Epithelial cell of proximal tubule (primary cell): ENCODE results near the gene HTR3D. TPM values are rescaled to one million over a fixed set of nuclear protein-coding genes. Genes with fewer than 3 reads are reported as not detected.
"Not testable (repeated sequence)": the region's sequence is repeated elsewhere in the genome, so short reads cannot be mapped to it uniquely, and the experiment has no call there.

ENCODE experiments used
- DNase-seq: peaks from one replicate; pipeline ENCODE4 v3.0.0-alpha.2; 2011; ENCODE audit warnings: low read depth
- H3K4me3 ChIP-seq: 2 replicates; pipeline ENCODE4 v1.5.1; 2011; ENCODE audit warnings: low read depth, mild to moderate bottlenecking, low read length
- total RNA-seq: library from RNA; depleted of rRNA; stranded (reverse); fragments of >200 nt; gene quantifications from 2 replicates; pipeline ENCODE4 v1.2.3, GENCODE V29; 2015
- TF ChIP-seq, protein P1 (sequence below): conservative IDR thresholded peaks from 2 replicates; pipeline ENCODE4 v1.5.1; 2012; ENCODE audit warnings: low read depth, mild to moderate bottlenecking, low read length

Gene HTR3D
- total RNA-seq, 1 donor from 2014 or later = not detected

DNA sequence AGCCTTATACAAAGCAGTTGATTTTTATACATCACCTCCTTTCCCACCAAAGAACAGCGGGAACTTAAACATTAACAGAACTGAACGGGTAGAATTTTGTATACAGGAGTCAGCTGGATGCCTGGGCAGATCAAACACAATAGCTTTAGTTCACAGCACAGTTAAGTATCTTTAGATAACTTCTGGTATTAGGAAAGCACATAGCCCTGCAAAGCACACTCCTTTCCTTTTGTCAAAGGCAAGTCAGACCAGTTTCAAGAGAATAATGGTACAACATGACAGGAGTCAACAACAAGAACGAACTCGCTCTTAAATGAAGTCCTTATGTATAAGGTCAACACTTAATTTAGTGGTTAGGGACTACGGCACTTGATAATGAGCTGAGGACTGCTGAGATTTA lies 40.1 kb upstream of the HTR3D start:
- no peak for DNase-seq
- no peak overlapping the region for H3K4me3 ChIP-seq
- TF ChIP-seq, protein P1, sequence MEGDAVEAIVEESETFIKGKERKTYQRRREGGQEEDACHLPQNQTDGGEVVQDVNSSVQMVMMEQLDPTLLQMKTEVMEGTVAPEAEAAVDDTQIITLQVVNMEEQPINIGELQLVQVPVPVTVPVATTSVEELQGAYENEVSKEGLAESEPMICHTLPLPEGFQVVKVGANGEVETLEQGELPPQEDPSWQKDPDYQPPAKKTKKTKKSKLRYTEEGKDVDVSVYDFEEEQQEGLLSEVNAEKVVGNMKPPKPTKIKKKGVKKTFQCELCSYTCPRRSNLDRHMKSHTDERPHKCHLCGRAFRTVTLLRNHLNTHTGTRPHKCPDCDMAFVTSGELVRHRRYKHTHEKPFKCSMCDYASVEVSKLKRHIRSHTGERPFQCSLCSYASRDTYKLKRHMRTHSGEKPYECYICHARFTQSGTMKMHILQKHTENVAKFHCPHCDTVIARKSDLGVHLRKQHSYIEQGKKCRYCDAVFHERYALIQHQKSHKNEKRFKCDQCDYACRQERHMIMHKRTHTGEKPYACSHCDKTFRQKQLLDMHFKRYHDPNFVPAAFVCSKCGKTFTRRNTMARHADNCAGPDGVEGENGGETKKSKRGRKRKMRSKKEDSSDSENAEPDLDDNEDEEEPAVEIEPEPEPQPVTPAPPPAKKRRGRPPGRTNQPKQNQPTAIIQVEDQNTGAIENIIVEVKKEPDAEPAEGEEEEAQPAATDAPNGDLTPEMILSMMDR = no peak

DNA sequence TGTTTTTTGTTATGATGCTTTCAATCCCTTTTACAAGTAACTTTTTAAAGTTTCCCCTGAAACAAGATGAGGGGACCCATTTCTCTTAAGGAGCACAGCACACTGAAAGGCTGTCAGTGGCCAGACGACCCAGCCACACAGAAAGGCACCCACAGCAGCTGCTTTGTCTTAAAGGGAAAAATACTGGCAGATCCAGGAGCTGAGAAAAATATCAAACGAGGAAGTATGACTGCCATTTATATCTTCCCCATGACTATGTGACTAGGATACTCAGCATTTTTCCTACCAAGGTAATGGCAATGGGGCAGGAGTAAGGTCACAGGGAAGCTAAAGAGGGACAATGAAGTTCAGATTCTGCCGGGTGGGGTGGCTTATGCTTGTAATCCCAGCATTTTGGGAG lies 29.8 kb upstream of the HTR3D start:
- DNase-seq = no peak
- TF ChIP-seq, protein P1 = no peak
- no peak overlapping the region for H3K4me3 ChIP-seq

DNA sequence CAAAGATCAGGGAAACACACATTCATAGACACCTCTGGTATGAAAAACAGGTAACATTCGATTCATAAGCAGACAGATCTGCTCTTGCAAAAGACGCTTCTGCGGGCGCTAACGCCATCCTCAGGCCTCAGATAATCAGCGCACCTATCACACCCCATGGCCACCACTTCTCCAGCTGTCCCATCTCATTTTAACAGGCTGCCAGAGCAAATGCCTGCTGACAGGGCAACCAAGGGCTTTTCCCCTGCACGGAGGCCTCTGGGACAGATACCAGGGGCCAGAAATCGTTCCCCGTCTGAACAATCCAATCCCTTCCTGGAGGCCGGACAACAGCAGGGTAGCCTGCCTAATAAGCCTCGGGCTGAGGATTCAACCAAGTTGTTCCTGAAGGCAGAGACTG lies 29.1 kb upstream of the HTR3D start:
- DNase-seq = no peak
- TF ChIP-seq, protein P1 = no peak
- H3K4me3 ChIP-seq = no peak overlapping the region

DNA sequence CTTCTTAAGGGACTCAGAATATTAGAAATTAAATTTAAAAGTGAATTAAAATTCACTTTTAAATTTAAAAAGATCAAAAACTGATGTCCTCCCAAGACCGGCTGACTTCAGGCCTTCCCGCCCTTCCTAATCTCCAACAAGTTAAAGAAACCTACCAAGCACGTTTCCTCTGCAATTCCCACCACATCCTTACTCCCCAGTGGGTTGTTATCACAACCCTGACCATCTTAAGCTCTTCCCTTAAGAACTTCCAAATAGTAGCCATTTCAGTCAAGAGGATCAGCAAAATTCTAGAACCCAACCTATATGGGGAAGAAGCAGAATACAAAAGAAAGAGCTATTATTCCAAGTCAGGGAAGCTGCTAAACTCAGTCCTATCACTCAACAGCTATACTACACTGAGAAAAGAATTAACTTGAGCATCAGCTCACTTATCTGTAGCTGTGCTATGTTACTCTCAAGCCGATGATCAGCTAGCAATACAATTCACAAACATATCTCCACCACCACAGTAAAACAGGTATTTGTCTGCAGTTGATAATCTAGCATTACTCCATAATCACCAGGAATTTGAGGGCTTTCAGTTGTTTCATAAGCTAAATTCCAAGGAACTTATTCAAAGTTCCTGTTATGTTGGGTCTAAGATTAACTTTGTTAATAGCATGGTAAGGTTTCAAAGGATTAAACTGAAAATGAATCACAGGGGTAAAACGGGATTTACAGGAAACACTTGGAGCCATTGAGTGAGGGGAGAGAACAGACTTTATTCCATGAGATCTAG lies 28.2 kb upstream of the HTR3D start:
- peak; percentile 86 for DNase-seq
- H3K4me3 ChIP-seq = no peak overlapping the region
- TF ChIP-seq, protein P1 = no peak

DNA sequence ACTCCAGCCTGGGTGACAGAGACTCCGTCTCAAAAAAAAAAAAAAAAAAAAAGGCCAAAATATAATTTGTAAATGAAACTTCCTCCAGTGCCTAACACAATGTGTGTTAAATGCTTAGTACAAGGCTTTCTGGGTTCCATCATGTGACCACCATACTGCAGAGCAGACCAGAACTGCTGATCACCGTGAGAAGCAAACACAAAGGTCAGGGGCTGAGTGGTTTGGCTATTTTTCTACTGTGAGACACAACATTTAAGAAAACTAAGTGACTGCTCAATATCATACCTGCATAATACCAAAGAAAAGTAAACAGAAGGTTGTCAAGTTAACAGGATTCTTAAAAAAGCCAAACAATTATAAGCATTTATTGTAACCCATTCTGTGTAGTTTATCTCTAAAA lies 27.1 kb upstream of the HTR3D start:
- TF ChIP-seq, protein P1 = no peak
- no peak for DNase-seq
- no peak overlapping the region for H3K4me3 ChIP-seq

DNA sequence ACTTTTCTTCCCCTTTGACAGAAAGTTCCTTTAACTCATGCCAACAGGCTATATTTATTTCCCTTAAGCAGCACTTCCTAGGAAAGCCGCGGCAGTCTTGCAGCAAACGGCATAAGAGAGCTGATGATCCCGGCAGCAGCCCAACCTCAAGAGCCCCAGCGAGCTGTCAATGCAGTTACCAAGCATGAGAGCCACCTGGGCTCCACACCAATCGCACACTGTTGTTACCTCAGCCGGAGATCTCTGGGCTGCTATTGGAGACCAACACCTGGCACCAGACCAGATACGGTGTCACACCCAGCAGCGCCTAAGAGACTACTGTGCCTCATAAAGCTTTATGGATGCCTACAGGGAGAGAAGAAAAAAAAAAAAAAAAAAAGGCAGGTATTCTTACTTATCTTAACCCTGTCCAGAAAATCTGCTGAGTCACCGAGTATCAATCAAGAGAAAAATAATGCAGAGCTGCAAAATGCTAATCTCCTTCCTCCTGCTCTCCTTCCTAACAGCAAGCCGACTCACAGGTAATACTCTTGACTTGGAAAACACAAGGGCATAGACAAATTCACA lies 25.5 kb upstream of the HTR3D start:
- H3K4me3 ChIP-seq = peak overlapping the region; percentile 12
- peak; percentile 36 for DNase-seq
- TF ChIP-seq, protein P1 = no peak

DNA sequence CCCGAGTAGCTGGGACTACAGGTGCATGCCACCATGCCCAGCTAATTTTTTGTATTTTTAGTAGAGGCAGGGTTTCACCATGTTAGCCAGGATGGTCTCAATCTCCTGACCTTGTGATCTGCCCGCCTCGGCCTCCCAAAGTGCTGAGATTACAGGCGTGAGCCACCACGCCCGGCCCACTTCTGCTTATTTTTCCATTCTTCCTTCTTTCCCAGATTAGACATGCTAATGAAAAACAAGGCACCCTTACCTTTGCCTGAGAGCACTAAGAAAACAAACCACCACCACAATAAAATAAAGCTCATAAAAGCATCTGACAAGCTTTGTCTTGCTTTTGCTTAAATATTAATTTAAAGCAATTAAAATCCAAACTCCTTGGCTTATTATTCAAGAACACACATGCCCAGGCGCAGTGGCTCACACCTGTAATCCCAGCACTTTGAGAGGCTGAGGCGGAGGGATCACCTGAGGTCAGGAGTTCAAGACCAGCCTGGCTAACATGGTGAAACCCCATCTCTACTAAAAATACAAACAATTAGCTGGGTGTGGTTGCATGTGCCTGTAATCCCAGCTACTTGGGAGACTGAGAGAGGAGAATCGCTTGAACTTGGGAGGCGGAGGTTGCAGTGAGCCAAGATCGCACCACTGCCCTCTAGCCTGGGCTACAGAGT lies 24.3 kb upstream of the HTR3D start:
- not testable (repeated sequence) for H3K4me3 ChIP-seq, DNase-seq
